Stomach smooth muscle (tissue), 2 donors: ENCODE measurements around the gene PWWP2B.

Experiments used
- H3K27ac ChIP-seq: one replicate; pipeline ENCODE4 v1.7.0; 2013; ENCODE audit warnings: mild to moderate bottlenecking, low read length, inconsistent platforms
- H3K27me3 ChIP-seq, 2 donors: one replicate each; pipeline ENCODE4 v1.7.0; 2013; ENCODE audit warnings: low read length in 2 of 2; ENCODE audit not compliant: insufficient read depth in 2 of 2, control insufficient read depth in 1 of 2
- H3K36me3 ChIP-seq, 2 donors: one replicate each; pipeline ENCODE4 v1.7.0; 2013; ENCODE audit warnings: low read length in 2 of 2; ENCODE audit not compliant: control insufficient read depth in 2 of 2, insufficient read depth in 2 of 2
- H3K4me1 ChIP-seq: one replicate; pipeline ENCODE4 v1.7.0; 2013; ENCODE audit warnings: low read length; ENCODE audit not compliant: control insufficient read depth, insufficient read depth
- H3K4me3 ChIP-seq, 2 donors: one replicate each; pipeline ENCODE4 v1.7.0; 2013; ENCODE audit warnings: low read length in 2 of 2
- H3K9ac ChIP-seq, 2 donors: one replicate each; pipeline ENCODE4 v1.7.0; 2013; ENCODE audit warnings: low read length in 2 of 2, mild to moderate bottlenecking in 1 of 2
- H3K9me3 ChIP-seq, 2 donors: one replicate each; pipeline ENCODE4 v1.7.0; 2013; ENCODE audit warnings: low read length in 2 of 2; ENCODE audit not compliant: control insufficient read depth in 2 of 2
- donor health status: healthy.
- donor health status: Pancreatic carcinoma.

PWWP2B gene

GRCh38 chr10:132395704-132396493, 1.1 kb upstream of the PWWP2B start:
- no peaks in the 10 kb centered on the region for H3K9me3 ChIP-seq
- no peaks in the 10 kb centered on the region for H3K27me3 ChIP-seq
- H3K27ac ChIP-seq: peak overlapping the region; percentile 67
- H3K4me3 ChIP-seq: peak overlapping the region; percentile 8 to 61
- peak overlapping the region; percentile 36 to 59 for H3K9ac ChIP-seq
- H3K36me3 ChIP-seq: no peaks in the 10 kb centered on the region
- peaks cover 43% of the 10 kb centered on the region for H3K4me1 ChIP-seq

GRCh38 chr10:132396494-132397035, 435 bp upstream of the PWWP2B start:
- peak overlapping the region; percentile 67 for H3K27ac ChIP-seq
- H3K27me3 ChIP-seq: no peaks in the 10 kb centered on the region
- H3K36me3 ChIP-seq: no peaks in the 10 kb centered on the region
- H3K4me3 ChIP-seq: peak overlapping the region; percentile 8 to 61
- peaks cover 46% of the 10 kb centered on the region for H3K4me1 ChIP-seq
- peak overlapping the region; percentile 36 to 59 for H3K9ac ChIP-seq
- H3K9me3 ChIP-seq: no peaks in the 10 kb centered on the region

- Histone ChIP-seq H3K4me3 (peak overlapping the region; percentile 55 to 81), H3K27me3 (no peaks in the 10 kb centered on the region), H3K27ac (no peak overlapping the region), H3K9ac (peak overlapping the region; percentile 52 to 69), H3K4me1 (peaks cover 46% of the 10 kb centered on the region), H3K36me3 (no peaks in the 10 kb centered on the region), H3K9me3 (no peaks in the 10 kb centered on the region)
Observed at GRCh38 chr10:132397671-132398565, 918 bp downstream of the PWWP2B start.

GRCh38 chr10:132398566-132398991, 1.6 kb downstream of the PWWP2B start:
- no peaks in the 10 kb centered on the region for H3K27me3 ChIP-seq
- no peak overlapping the region for H3K9ac ChIP-seq
- H3K9me3 ChIP-seq: no peaks in the 10 kb centered on the region
- H3K4me3 ChIP-seq: peak overlapping the region; percentile 55 to 81
- H3K27ac ChIP-seq: no peak overlapping the region
- H3K36me3 ChIP-seq: no peaks in the 10 kb centered on the region
- peaks cover 46% of the 10 kb centered on the region for H3K4me1 ChIP-seq

- H3K36me3 ChIP-seq: no peaks in the 10 kb centered on the region
- no peak overlapping the region for H3K27ac ChIP-seq
- H3K4me1 ChIP-seq: peaks cover 46% of the 10 kb centered on the region
- no peak overlapping the region for H3K4me3 ChIP-seq
- no peak overlapping the region for H3K9ac ChIP-seq
- H3K9me3 ChIP-seq: no peaks in the 10 kb centered on the region
- no peaks in the 10 kb centered on the region for H3K27me3 ChIP-seq
Observed at GRCh38 chr10:132399117-132400035, 2.4 kb downstream of the PWWP2B start.

- peaks cover 46% of the 10 kb centered on the region for H3K4me1 ChIP-seq
- H3K9me3 ChIP-seq: no peaks in the 10 kb centered on the region
- H3K36me3 ChIP-seq: no peaks in the 10 kb centered on the region
- no peak overlapping the region for H3K4me3 ChIP-seq
- no peak overlapping the region for H3K27ac ChIP-seq
- no peak overlapping the region for H3K9ac ChIP-seq
- H3K27me3 ChIP-seq: no peaks in the 10 kb centered on the region
Observed at GRCh38 chr10:132400041-132400546, 3.1 kb downstream of the PWWP2B start.

GRCh38 chr10:132400547-132401151, 3.6 kb downstream of the PWWP2B start:
- Histone ChIP-seq H3K27me3 (no peaks in the 10 kb centered on the region), H3K36me3 (peaks cover 2 to 3% of the 10 kb centered on the region in 2 donors), H3K4me1 (peaks cover 42% of the 10 kb centered on the region), H3K9ac (peak overlapping the region in 1 of 2 donors; percentile 29), H3K27ac (no peak overlapping the region), H3K9me3 (no peaks in the 10 kb centered on the region), H3K4me3 (no peak overlapping the region)

GRCh38 chr10:132401401-132402118, 4.6 kb downstream of the PWWP2B start:
- no peak overlapping the region for H3K4me3 ChIP-seq
- H3K36me3 ChIP-seq: peaks cover 10 to 11% of the 10 kb centered on the region in 2 donors
- H3K4me1 ChIP-seq: peaks cover 34% of the 10 kb centered on the region
- no peak overlapping the region for H3K27ac ChIP-seq
- no peaks in the 10 kb centered on the region for H3K27me3 ChIP-seq
- H3K9ac ChIP-seq: no peak overlapping the region
- H3K9me3 ChIP-seq: no peaks in the 10 kb centered on the region

GRCh38 chr10:132402781-132403241, 5.8 kb downstream of the PWWP2B start:
- Histone ChIP-seq H3K27ac (no peak overlapping the region), H3K4me1 (peaks cover 41% of the 10 kb centered on the region), H3K36me3 (peaks cover 10 to 11% of the 10 kb centered on the region in 2 donors), H3K4me3 (no peak overlapping the region), H3K27me3 (no peaks in the 10 kb centered on the region), H3K9me3 (no peaks in the 10 kb centered on the region), H3K9ac (no peak overlapping the region)
